ENCODE measurements around the gene PRSS50.

DNA sequence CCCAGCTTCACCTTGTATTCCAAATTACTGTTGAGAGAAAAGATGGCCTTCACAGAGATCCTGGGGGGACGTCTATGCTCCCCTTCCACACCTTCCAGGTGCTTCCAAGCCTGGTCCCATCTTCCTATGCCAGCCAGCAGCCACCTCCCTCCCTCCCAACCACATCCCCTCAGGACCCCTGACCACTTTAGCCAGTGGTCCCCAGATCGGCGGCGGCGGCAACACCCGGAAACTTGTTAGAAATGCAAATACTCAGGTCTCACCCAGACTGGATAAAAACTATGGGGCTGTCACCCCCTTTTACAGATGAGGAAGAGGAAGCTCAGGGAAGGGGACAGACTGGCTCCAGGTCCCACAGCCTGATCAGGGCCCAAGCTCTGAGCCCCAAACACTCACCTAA lies 38.0 kb upstream of the PRSS50 start:
- TF ChIP-seq, protein P1, sequence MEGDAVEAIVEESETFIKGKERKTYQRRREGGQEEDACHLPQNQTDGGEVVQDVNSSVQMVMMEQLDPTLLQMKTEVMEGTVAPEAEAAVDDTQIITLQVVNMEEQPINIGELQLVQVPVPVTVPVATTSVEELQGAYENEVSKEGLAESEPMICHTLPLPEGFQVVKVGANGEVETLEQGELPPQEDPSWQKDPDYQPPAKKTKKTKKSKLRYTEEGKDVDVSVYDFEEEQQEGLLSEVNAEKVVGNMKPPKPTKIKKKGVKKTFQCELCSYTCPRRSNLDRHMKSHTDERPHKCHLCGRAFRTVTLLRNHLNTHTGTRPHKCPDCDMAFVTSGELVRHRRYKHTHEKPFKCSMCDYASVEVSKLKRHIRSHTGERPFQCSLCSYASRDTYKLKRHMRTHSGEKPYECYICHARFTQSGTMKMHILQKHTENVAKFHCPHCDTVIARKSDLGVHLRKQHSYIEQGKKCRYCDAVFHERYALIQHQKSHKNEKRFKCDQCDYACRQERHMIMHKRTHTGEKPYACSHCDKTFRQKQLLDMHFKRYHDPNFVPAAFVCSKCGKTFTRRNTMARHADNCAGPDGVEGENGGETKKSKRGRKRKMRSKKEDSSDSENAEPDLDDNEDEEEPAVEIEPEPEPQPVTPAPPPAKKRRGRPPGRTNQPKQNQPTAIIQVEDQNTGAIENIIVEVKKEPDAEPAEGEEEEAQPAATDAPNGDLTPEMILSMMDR (IDR thresholded peaks at IDR 0.05): no peak
- TF ChIP-seq POLR2A (IDR thresholded peaks at IDR 0.05) (no peak), EP300 (IDR thresholded peaks at IDR 0.05) (no peak), POLR2AphosphoS5 (IDR thresholded peaks at IDR 0.05) (no peak)
